Adrenal gland (tissue), 12 donors: ENCODE data around the gene SSTR4. TPM values are rescaled to one million over a fixed set of nuclear protein-coding genes. Genes with fewer than 3 reads are reported as not detected.

Experiments used
- DNase-seq, 7 donors: peaks; one replicate each; pipeline ENCODE4 v3.0.0-alpha.2; 2019 to 2020
- H3K27ac ChIP-seq, 5 donors: fragments of 200-600 bp; sonication (generic) in 4 of 5; 1 replicate in 3 of 5; 2 replicates in 2 of 5; pipeline versions ENCODE4 v1.5.1 to v1.8.0; 2016 to 2020; ENCODE audit warnings: mild to moderate bottlenecking in 1 of 5
- H3K27me3 ChIP-seq: fragments of 200-600 bp; 2 replicates; pipeline ENCODE4 v1.8.0; 2021
- H3K36me3 ChIP-seq, 2 donors: fragments of 200-600 bp; replicated peaks in 1 of 2; 1 replicate in 1 of 2; 2 replicates in 1 of 2; pipeline versions ENCODE4 v1.5.1 to v1.8.0; 2018 to 2022
- H3K4me1 ChIP-seq, 2 donors: fragments of 200-600 bp; replicated peaks in 1 of 2; 1 replicate in 1 of 2; 2 replicates in 1 of 2; pipeline versions ENCODE4 v1.5.1 to v1.8.0; 2018 to 2021
- H3K4me3 ChIP-seq, 4 donors: fragments of 200-600 bp; sonication (generic) in 3 of 4; one replicate each; pipeline ENCODE4 v1.5.1; 2016 to 2018
- H3K9me3 ChIP-seq, 3 donors: fragments of 200-600 bp; sonication (generic) in 1 of 3; replicated peaks in 1 of 3; 1 replicate in 2 of 3; 2 replicates in 1 of 3; pipeline versions ENCODE4 v1.5.1 to v1.8.0; 2016 to 2021
- POLR2A ChIP-seq, 2 donors: fragments of 450-650 bp; IDR thresholded peaks; one replicate each; pipeline ENCODE4 v1.6.1; 2017; ENCODE audit warnings: antibody characterized with exemption in 2 of 2, mild to moderate bottlenecking in 2 of 2, moderate library complexity in 1 of 2
- WGBS, 4 donors: extraction: QIAGEN DNeasy Blood & Tissue Kit in 2 of 4; methylation state at CpG; one replicate each; pipeline versions ENCODE4 v1.1.5 to v1.1.7; 2013 to 2017; 5-methylcytosine and 5-hydroxymethylcytosine counted together
- intact Hi-C, 2 donors: fragments of 100-400 bp; cut with DNase I; formaldehyde crosslinking; loops; one replicate each; pipeline versions ENCODE4 v1.14.1 to v1.15.0; 2022 to 2023
- polyA plus RNA-seq, 3 donors: library from polyadenylated mRNA; stranded (reverse); fragments of 200-250 nt in 2 of 3; fragments of 350-450 nt in 1 of 3; fragmentation: Illumina TruSeq in 1 of 3; extraction: RNeasy Lipid Tissue Mini Kit (QIAGEN cat#74804) in 1 of 3; gene quantifications; one replicate each; pipeline ENCODE4 v1.2.3, GENCODE V29; 2013 to 2014
- total RNA-seq, 9 donors: library from RNA; depleted of rRNA in 4 of 9; stranded (reverse); fragments of >200 nt in 4 of 9; fragments of 120-200 nt in 1 of 9; fragmentation: NEBNext Ultra II Directional in 1 of 9; extraction: Animal tissue kit (Norgen Biotek cat#: 25700) in 1 of 9; gene quantifications; one replicate each; pipeline versions ENCODE4 v1.1.0 to v1.2.4, GENCODE V29; 2013 to 2023
- TF ChIP-seq, protein P1 (sequence below), 6 experiments: fragments of 450-650 bp in 4 of 6; fragments of 200-600 bp in 2 of 6; sonication (generic) in 1 of 6; IDR thresholded peaks; 1 replicate in 5 of 6; 2 replicates in 1 of 6; pipeline versions ENCODE4 v1.5.1 to v1.8.0; 2016 to 2021; ENCODE audit warnings: antibody characterized with exemption in 6 of 6, mild to moderate bottlenecking in 2 of 6, moderate library complexity in 1 of 6
- donor health status: healthy with polysubstance abuse.
- donor health status: Bipolar disorder and iron deficiency.
- donor health status: DM: yes; HTN: yes; CAD: no.
- donor health status: DM: no; HTN: no; CAD: no.
- donor health status: DM: no; HTN: no; CAD: no.
- donor health status: DM: yes; HTN: yes; CAD: no.

The SSTR4 gene
- total and polyA plus RNA-seq, 12 donors, result not detected

DNA sequence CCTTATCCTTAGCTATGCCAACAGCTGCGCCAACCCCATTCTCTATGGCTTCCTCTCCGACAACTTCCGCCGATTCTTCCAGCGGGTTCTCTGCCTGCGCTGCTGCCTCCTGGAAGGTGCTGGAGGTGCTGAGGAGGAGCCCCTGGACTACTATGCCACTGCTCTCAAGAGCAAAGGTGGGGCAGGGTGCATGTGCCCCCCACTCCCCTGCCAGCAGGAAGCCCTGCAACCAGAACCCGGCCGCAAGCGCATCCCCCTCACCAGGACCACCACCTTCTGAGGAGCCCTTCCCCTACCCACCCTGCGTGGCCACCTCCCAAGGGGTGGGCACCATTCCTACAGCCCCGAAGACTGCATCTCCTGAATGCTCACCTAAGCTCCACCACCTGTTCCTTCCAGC lies 1.3 kb downstream of the SSTR4 start:
- Histone ChIP-seq H3K9me3 (no peaks in the 10 kb centered on the region), H3K4me1 (no peaks in the 10 kb centered on the region), H3K4me3 (no peak overlapping the region), H3K27me3 (peaks cover 48% of the 10 kb centered on the region), H3K27ac (no peak overlapping the region), H3K36me3 (no peaks in the 10 kb centered on the region)
- no peak for TF ChIP-seq POLR2A (IDR thresholded peaks at IDR 0.05)
- TF ChIP-seq, protein P1, sequence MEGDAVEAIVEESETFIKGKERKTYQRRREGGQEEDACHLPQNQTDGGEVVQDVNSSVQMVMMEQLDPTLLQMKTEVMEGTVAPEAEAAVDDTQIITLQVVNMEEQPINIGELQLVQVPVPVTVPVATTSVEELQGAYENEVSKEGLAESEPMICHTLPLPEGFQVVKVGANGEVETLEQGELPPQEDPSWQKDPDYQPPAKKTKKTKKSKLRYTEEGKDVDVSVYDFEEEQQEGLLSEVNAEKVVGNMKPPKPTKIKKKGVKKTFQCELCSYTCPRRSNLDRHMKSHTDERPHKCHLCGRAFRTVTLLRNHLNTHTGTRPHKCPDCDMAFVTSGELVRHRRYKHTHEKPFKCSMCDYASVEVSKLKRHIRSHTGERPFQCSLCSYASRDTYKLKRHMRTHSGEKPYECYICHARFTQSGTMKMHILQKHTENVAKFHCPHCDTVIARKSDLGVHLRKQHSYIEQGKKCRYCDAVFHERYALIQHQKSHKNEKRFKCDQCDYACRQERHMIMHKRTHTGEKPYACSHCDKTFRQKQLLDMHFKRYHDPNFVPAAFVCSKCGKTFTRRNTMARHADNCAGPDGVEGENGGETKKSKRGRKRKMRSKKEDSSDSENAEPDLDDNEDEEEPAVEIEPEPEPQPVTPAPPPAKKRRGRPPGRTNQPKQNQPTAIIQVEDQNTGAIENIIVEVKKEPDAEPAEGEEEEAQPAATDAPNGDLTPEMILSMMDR (IDR thresholded peaks at IDR 0.05), result no peak
- DNase-seq, result no peak
- intact Hi-C loops, result no loop called here
- 93 to 98% (median 94%) methylated on average over 8 to 11 of the region's 11 CpGs for WGBS, 4 donors

DNA sequence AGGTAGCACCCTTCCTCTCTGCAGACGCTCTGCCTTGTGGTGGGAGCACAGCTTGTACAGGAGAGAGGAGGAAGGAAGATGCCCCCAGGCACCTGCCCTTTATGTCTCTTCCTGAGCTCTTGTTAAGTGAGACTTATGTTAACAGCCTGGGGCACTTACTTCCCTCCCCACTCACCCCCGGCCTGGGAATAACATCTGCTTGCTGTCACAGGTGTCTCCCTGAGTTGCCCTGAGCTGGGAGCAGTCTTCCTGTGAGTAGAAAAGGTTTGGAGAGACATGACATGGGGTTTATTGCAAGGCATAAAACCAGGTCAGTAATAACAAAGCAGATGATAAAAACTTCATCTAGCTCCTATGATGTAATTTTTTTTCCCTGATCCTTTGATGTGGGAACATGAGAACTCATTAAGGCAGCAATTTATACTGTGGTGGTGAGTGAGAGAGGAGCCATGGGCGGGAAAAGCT lies 1.9 kb downstream of the SSTR4 start:
- Histone ChIP-seq H3K9me3 (no peaks in the 10 kb centered on the region), H3K36me3 (no peaks in the 10 kb centered on the region), H3K27me3 (peaks cover 48% of the 10 kb centered on the region), H3K4me1 (no peaks in the 10 kb centered on the region), H3K27ac (no peak overlapping the region), H3K4me3 (no peak overlapping the region)
- no peak for DNase-seq
- TF ChIP-seq, protein P1 (IDR thresholded peaks at IDR 0.05), result no peak
- TF ChIP-seq POLR2A (IDR thresholded peaks at IDR 0.05), result no peak
- 28 to 65% (median 52%) methylated on average over 2 to 3 of the region's 3 CpGs for WGBS, 4 donors
- intact Hi-C loops, result no loop called here

DNA sequence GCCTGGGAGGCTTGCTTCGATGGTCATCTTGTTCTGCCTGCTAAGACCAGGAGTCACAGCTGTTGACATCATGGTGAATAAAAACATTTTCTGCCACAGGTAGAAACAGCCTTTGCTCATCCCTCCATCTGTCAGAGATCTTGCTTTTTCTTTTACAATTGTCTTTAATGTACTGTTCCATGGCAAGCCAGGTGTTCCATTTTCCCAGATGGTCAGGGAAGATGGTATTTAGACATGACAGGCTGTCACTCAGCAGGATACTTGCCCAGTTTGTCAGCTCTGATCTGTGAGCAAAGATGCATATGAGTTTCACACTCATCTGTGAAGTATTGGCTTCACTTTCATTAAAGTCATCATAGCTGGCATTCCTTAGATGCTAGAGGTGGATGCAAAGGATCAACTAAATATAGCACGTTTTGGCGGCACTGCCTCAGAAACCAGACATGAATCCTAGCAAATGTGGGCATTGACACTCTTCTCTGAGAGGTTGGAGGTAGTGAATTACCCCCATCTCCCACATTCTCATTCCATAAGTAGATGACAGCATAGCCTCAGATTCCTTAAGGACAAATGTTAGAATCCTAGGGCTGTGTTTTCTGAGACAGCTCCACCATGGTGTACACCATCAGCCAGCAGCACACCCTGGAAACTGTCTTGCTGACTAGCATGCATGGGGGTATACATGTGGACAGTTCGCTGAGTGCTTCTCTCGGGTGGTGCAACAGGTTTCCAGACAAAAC lies 4.2 kb downstream of the SSTR4 start:
- TF ChIP-seq, protein P1 (IDR thresholded peaks at IDR 0.05), result no peak
- TF ChIP-seq POLR2A (IDR thresholded peaks at IDR 0.05), result no peak
- no peak overlapping the region for H3K27ac ChIP-seq
- intact Hi-C loops, result no loop called here
- H3K27me3 ChIP-seq, result peaks cover 41% of the 10 kb centered on the region
- no peaks in the 10 kb centered on the region for H3K4me1 ChIP-seq
- no peak for DNase-seq
- no peak overlapping the region for H3K4me3 ChIP-seq
- H3K9me3 ChIP-seq, result no peaks in the 10 kb centered on the region
- WGBS, 4 donors, result 81 to 91% (median 85%) methylated on average over 4 to 5 of the region's 5 CpGs
- H3K36me3 ChIP-seq, result no peaks in the 10 kb centered on the region

DNA sequence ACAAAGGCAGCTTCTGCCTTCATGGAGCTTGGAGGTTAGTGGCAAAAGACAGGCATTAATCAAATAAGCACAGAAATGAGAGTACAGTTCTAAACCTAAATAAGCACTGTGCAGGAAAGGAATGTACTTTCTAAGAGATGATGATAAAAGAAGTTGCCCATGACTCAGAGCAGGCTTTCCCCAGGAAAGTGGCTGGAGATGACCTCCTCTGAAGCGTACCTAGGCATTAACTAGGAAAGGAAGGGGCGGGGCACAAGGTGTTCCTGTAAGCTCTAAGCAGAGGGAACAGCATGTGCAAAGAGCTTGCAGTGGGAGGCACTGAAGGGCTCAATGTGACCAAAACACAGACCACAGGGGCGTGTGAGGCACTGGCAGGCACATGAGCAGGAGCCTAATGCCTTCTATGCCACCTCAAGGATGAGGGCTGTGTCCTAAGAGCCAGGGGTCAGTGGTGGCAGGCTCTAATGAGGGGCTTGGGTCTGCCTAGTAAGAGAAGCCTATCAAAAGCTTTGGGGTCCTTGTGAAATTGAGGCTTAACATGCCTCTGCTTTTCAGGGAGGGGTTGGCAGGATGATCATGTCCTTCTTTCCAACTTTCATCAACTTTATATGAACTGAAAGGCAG lies 4.9 kb downstream of the SSTR4 start:
- Histone ChIP-seq H3K9me3 (no peaks in the 10 kb centered on the region), H3K4me3 (no peak overlapping the region), H3K36me3 (no peaks in the 10 kb centered on the region), H3K27me3 (peaks cover 37% of the 10 kb centered on the region), H3K4me1 (no peaks in the 10 kb centered on the region), H3K27ac (no peak overlapping the region)
- intact Hi-C loops, result no loop called here
- 53 to 69% (median 60%) methylated on average over 2 to 3 of the region's 3 CpGs for WGBS, 4 donors
- DNase-seq, result no peak
- no peak for TF ChIP-seq POLR2A (IDR thresholded peaks at IDR 0.05)
- TF ChIP-seq, protein P1 (IDR thresholded peaks at IDR 0.05), result no peak
